HepG2 (cell line): ENCODE results near the gene LMF2.

Source experiments
- CTCF ChIP-seq: sonication (generic); formaldehyde crosslinking; IDR thresholded peaks from 2 replicates; pipeline ENCODE4 v1.5.0; 2020; ENCODE audit warnings: mild to moderate bottlenecking, missing genetic modification reagents, moderate library complexity
- DR1 ChIP-seq: sonication (generic); formaldehyde crosslinking; IDR thresholded peaks from 2 replicates; pipeline ENCODE4 v1.8.0; 2021; ENCODE audit warnings: mild to moderate bottlenecking, missing genetic modification reagents, inconsistent platforms
- EP300 ChIP-seq, 3 experiments: sonication (generic) in 1 of 3; formaldehyde crosslinking in 1 of 3; IDR thresholded peaks; 2 replicates each; pipeline versions ENCODE4 v1.5.1 to v1.6.1; 2011 to 2020; ENCODE audit warnings: low read depth in 2 of 3, low read length in 2 of 3, borderline replicate concordance in 1 of 3, improper control_type of control experiment in 1 of 3, mild to moderate bottlenecking in 1 of 3, missing genetic modification reagents in 1 of 3, moderate library complexity in 1 of 3
- FOXP4 ChIP-seq: sonication (generic); formaldehyde crosslinking; IDR thresholded peaks from 2 replicates; pipeline ENCODE4 v1.4.0; 2020; ENCODE audit warnings: missing genetic modification reagents
- MYNN ChIP-seq: sonication (generic); formaldehyde crosslinking; IDR thresholded peaks from 2 replicates; pipeline ENCODE4 v1.4.0; 2020; ENCODE audit warnings: mild to moderate bottlenecking, low read depth, missing genetic modification reagents
- POLR2A ChIP-seq, 2 experiments: IDR thresholded peaks; 2 replicates each; pipeline ENCODE4 v1.6.1; 2011; ENCODE audit warnings: low read depth in 2 of 2, low read length in 2 of 2, mild to moderate bottlenecking in 1 of 2, moderate library complexity in 1 of 2; ENCODE audit not compliant: insufficient read depth in 1 of 2
- TAF1 ChIP-seq: sonication (generic); formaldehyde crosslinking; IDR thresholded peaks from 2 replicates; pipeline ENCODE4 v1.4.0; 2020; ENCODE audit warnings: missing genetic modification reagents

GRCh38 chr22:50504369-50505211 lies 2.9 kb downstream of the LMF2 start:
- TF ChIP-seq DR1 (CRISPR knock-in tag) (no peak), TAF1 (CRISPR knock-in tag) (no peak), CTCF (CRISPR knock-in tag) (no peak), POLR2A (IDR thresholded peaks at IDR 0.05; ENCODE audit: insufficient read depth in 1 of 2, low read depth in 2 of 2, low read length in 2 of 2) (no peak), FOXP4 (CRISPR knock-in tag) (no peak), MYNN (no peak), EP300 (IDR thresholded peaks at IDR 0.05; ENCODE audit: low read depth in 2 of 2, low read length in 2 of 2) (no peak), EP300 (CRISPR knock-in tag; IDR thresholded peaks at IDR 0.05; ENCODE audit: borderline replicate concordance) (no peak)
